Measurements from ENCODE around the gene FARP1.

Gene FARP1

GRCh38 chr13:98253526-98253925 lies 110.6 kb downstream of the FARP1 start:
- in situ Hi-C loops (cut with HindIII; ENCODE audit: low sequenced_read_pairs) = no loop called here
- H3K4me3 ChIP-seq (ENCODE audit: low read depth, low read length) = no peak overlapping the region
- no peak for TF ChIP-seq CTCF (IDR thresholded peaks at IDR 0.05; ENCODE audit: low read depth, low read length, missing control alignments)
- DNase-seq (ENCODE audit: low read depth) = no peak

- in situ Hi-C loops (cut with HindIII; ENCODE audit: low sequenced_read_pairs) = no loop called here
These were observed 111.6 kb downstream of the FARP1 start for GRCh38 chr13:98254513-98254912.

GRCh38 chr13:98258226-98258625 lies 115.3 kb downstream of the FARP1 start:
- in situ Hi-C loops (cut with HindIII; ENCODE audit: low sequenced_read_pairs) = no loop called here
- no peak for TF ChIP-seq CTCF (IDR thresholded peaks at IDR 0.05; ENCODE audit: low read depth, low read length, missing control alignments)
- no peak overlapping the region for H3K4me3 ChIP-seq (ENCODE audit: low read depth, low read length)
- DNase-seq (ENCODE audit: low read depth) = no peak

More at GRCh38 chr13:98254513-98254912, 111.6 kb downstream of the FARP1 start:
- TF ChIP-seq CTCF (IDR thresholded peaks at IDR 0.05; ENCODE audit: low read depth, low read length, missing control alignments) = no peak
- H3K4me3 ChIP-seq (ENCODE audit: low read depth, low read length) = no peak overlapping the region
- DNase-seq (ENCODE audit: low read depth) = peak; percentile 39

GRCh38 chr13:98260357-98261164 lies 117.7 kb downstream of the FARP1 start:
- no peak overlapping the region for H3K4me3 ChIP-seq (ENCODE audit: low read depth, low read length)
- no peak for TF ChIP-seq CTCF (IDR thresholded peaks at IDR 0.05; ENCODE audit: low read depth, low read length, missing control alignments)
- no peak for DNase-seq (ENCODE audit: low read depth)
- in situ Hi-C loops (cut with HindIII; ENCODE audit: low sequenced_read_pairs) = no loop called here

- no peak overlapping the region for H3K4me3 ChIP-seq (ENCODE audit: low read depth, low read length)
- no peak for DNase-seq (ENCODE audit: low read depth)
- in situ Hi-C loops (cut with HindIII; ENCODE audit: low sequenced_read_pairs) = no loop called here
- no peak for TF ChIP-seq CTCF (IDR thresholded peaks at IDR 0.05; ENCODE audit: low read depth, low read length, missing control alignments)
These were observed 118.3 kb downstream of the FARP1 start for GRCh38 chr13:98261165-98261702.

GRCh38 chr13:98262292-98262691 lies 119.4 kb downstream of the FARP1 start:
- DNase-seq (ENCODE audit: low read depth) = no peak
- in situ Hi-C loops (cut with HindIII; ENCODE audit: low sequenced_read_pairs) = no loop called here
- no peak for TF ChIP-seq CTCF (IDR thresholded peaks at IDR 0.05; ENCODE audit: low read depth, low read length, missing control alignments)
- H3K4me3 ChIP-seq (ENCODE audit: low read depth, low read length) = no peak overlapping the region
